Adrenal gland (tissue), 12 donors: ENCODE measurements around the gene PRKG1. TPM values are rescaled to one million over a fixed set of nuclear protein-coding genes. Genes with fewer than 3 reads are reported as not detected.
A peak's percentile ranks its signal among the peaks of the same experiment; 100 is the strongest.

Experiments used
- DNase-seq, 7 donors: peaks; one replicate each; pipeline ENCODE4 v3.0.0-alpha.2; 2019 to 2020
- H3K27ac ChIP-seq, 5 donors: fragments of 200-600 bp; sonication (generic) in 4 of 5; 1 replicate in 3 of 5; 2 replicates in 2 of 5; pipeline versions ENCODE4 v1.5.1 to v1.8.0; 2016 to 2020; ENCODE audit warnings: mild to moderate bottlenecking in 1 of 5
- H3K27me3 ChIP-seq: fragments of 200-600 bp; 2 replicates; pipeline ENCODE4 v1.8.0; 2021
- H3K36me3 ChIP-seq, 2 donors: fragments of 200-600 bp; replicated peaks in 1 of 2; 1 replicate in 1 of 2; 2 replicates in 1 of 2; pipeline versions ENCODE4 v1.5.1 to v1.8.0; 2018 to 2022
- H3K4me1 ChIP-seq, 2 donors: fragments of 200-600 bp; replicated peaks in 1 of 2; 1 replicate in 1 of 2; 2 replicates in 1 of 2; pipeline versions ENCODE4 v1.5.1 to v1.8.0; 2018 to 2021
- H3K4me3 ChIP-seq, 4 donors: fragments of 200-600 bp; sonication (generic) in 3 of 4; one replicate each; pipeline ENCODE4 v1.5.1; 2016 to 2018
- H3K9me3 ChIP-seq, 3 donors: fragments of 200-600 bp; sonication (generic) in 1 of 3; replicated peaks in 1 of 3; 1 replicate in 2 of 3; 2 replicates in 1 of 3; pipeline versions ENCODE4 v1.5.1 to v1.8.0; 2016 to 2021
- POLR2A ChIP-seq, 2 donors: fragments of 450-650 bp; IDR thresholded peaks; one replicate each; pipeline ENCODE4 v1.6.1; 2017; ENCODE audit warnings: antibody characterized with exemption in 2 of 2, mild to moderate bottlenecking in 2 of 2, moderate library complexity in 1 of 2
- WGBS, 4 donors: extraction: QIAGEN DNeasy Blood & Tissue Kit in 2 of 4; methylation state at CpG; one replicate each; pipeline versions ENCODE4 v1.1.5 to v1.1.7; 2013 to 2017; 5-methylcytosine and 5-hydroxymethylcytosine counted together
- intact Hi-C, 2 donors: fragments of 100-400 bp; cut with DNase I; formaldehyde crosslinking; loops; one replicate each; pipeline versions ENCODE4 v1.14.1 to v1.15.0; 2022 to 2023
- polyA plus RNA-seq, 3 donors: library from polyadenylated mRNA; stranded (reverse); fragments of 200-250 nt in 2 of 3; fragments of 350-450 nt in 1 of 3; fragmentation: Illumina TruSeq in 1 of 3; extraction: RNeasy Lipid Tissue Mini Kit (QIAGEN cat#74804) in 1 of 3; gene quantifications; one replicate each; pipeline ENCODE4 v1.2.3, GENCODE V29; 2013 to 2014
- total RNA-seq, 9 donors: library from RNA; depleted of rRNA in 4 of 9; stranded (reverse); fragments of >200 nt in 4 of 9; fragments of 120-200 nt in 1 of 9; fragmentation: NEBNext Ultra II Directional in 1 of 9; extraction: Animal tissue kit (Norgen Biotek cat#: 25700) in 1 of 9; gene quantifications; one replicate each; pipeline versions ENCODE4 v1.1.0 to v1.2.4, GENCODE V29; 2013 to 2023
- TF ChIP-seq, protein P1 (sequence below), 6 experiments: fragments of 450-650 bp in 4 of 6; fragments of 200-600 bp in 2 of 6; sonication (generic) in 1 of 6; IDR thresholded peaks; 1 replicate in 5 of 6; 2 replicates in 1 of 6; pipeline versions ENCODE4 v1.5.1 to v1.8.0; 2016 to 2021; ENCODE audit warnings: antibody characterized with exemption in 6 of 6, mild to moderate bottlenecking in 2 of 6, moderate library complexity in 1 of 6
- donor health status: healthy with polysubstance abuse.
- donor health status: Bipolar disorder and iron deficiency.
- donor health status: DM: yes; HTN: yes; CAD: no.
- donor health status: DM: no; HTN: no; CAD: no.
- donor health status: DM: no; HTN: no; CAD: no.
- donor health status: DM: yes; HTN: yes; CAD: no.

Gene PRKG1
- total and polyA plus RNA-seq, 12 donors = 6.9 to 104 (median 29.7) TPM

- TF ChIP-seq, protein P1, sequence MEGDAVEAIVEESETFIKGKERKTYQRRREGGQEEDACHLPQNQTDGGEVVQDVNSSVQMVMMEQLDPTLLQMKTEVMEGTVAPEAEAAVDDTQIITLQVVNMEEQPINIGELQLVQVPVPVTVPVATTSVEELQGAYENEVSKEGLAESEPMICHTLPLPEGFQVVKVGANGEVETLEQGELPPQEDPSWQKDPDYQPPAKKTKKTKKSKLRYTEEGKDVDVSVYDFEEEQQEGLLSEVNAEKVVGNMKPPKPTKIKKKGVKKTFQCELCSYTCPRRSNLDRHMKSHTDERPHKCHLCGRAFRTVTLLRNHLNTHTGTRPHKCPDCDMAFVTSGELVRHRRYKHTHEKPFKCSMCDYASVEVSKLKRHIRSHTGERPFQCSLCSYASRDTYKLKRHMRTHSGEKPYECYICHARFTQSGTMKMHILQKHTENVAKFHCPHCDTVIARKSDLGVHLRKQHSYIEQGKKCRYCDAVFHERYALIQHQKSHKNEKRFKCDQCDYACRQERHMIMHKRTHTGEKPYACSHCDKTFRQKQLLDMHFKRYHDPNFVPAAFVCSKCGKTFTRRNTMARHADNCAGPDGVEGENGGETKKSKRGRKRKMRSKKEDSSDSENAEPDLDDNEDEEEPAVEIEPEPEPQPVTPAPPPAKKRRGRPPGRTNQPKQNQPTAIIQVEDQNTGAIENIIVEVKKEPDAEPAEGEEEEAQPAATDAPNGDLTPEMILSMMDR (IDR thresholded peaks at IDR 0.05) = no peak
- TF ChIP-seq POLR2A (IDR thresholded peaks at IDR 0.05) = no peak
- WGBS, 4 donors = 18 to 39% (median 34%) methylated on average over 1 of the region's 1 CpG
- Histone ChIP-seq H3K4me3 (no peak overlapping the region), H3K9me3 (no peaks in the 10 kb centered on the region), H3K27me3 (no peaks in the 10 kb centered on the region), H3K4me1 (peaks cover 5 to 23% of the 10 kb centered on the region in 2 donors), H3K27ac (peak overlapping the region in 1 of 5 donors; percentile 15), H3K36me3 (no peaks in the 10 kb centered on the region)
- DNase-seq = no peak
- intact Hi-C loops = no loop called here
Observed at GRCh38 chr10:51896849-51897248, 822.6 kb downstream of the PRKG1 start.

GRCh38 chr10:51897560-51897959 is 823.3 kb downstream of the PRKG1 start:
- Histone ChIP-seq H3K27me3 (no peaks in the 10 kb centered on the region), H3K9me3 (no peaks in the 10 kb centered on the region), H3K36me3 (no peaks in the 10 kb centered on the region), H3K4me1 (peaks cover 5 to 23% of the 10 kb centered on the region in 2 donors), H3K4me3 (no peak overlapping the region), H3K27ac (no peak overlapping the region)
- intact Hi-C loops = no loop called here
- DNase-seq = no peak
- TF ChIP-seq, protein P1 (IDR thresholded peaks at IDR 0.05) = no peak
- no peak for TF ChIP-seq POLR2A (IDR thresholded peaks at IDR 0.05)
- 81 to 89% (median 86%) methylated on average over 1 of the region's 1 CpG for WGBS, 4 donors

- Histone ChIP-seq H3K4me1 (peaks cover 4 to 23% of the 10 kb centered on the region in 2 donors), H3K27me3 (no peaks in the 10 kb centered on the region), H3K9me3 (no peaks in the 10 kb centered on the region), H3K36me3 (no peaks in the 10 kb centered on the region), H3K27ac (no peak overlapping the region), H3K4me3 (no peak overlapping the region)
- DNase-seq = no peak
- TF ChIP-seq, protein P1 (IDR thresholded peaks at IDR 0.05) = no peak
- no peak for TF ChIP-seq POLR2A (IDR thresholded peaks at IDR 0.05)
- intact Hi-C loops = no loop called here
- 88 to 100% (median 94%) methylated on average over 1 of the region's 1 CpG for WGBS, 4 donors
Observed at GRCh38 chr10:51900180-51900579, 825.9 kb downstream of the PRKG1 start.

GRCh38 chr10:51903675-51904074 is 829.4 kb downstream of the PRKG1 start:
- H3K27ac ChIP-seq = no peak overlapping the region
- no peaks in the 10 kb centered on the region for H3K27me3 ChIP-seq
- intact Hi-C loops = no loop called here
- H3K4me3 ChIP-seq = no peak overlapping the region
- DNase-seq = peak in 1 of 7 donors; percentile 7
- H3K36me3 ChIP-seq = no peaks in the 10 kb centered on the region
- TF ChIP-seq POLR2A (IDR thresholded peaks at IDR 0.05) = no peak
- TF ChIP-seq, protein P1 (IDR thresholded peaks at IDR 0.05) = no peak
- H3K9me3 ChIP-seq = no peaks in the 10 kb centered on the region
- WGBS, 4 donors = 49 to 54% (median 50%) methylated on average over 1 of the region's 1 CpG
- peaks cover 0 to 20% of the 10 kb centered on the region in 2 donors for H3K4me1 ChIP-seq
